Skin epidermis (tissue), 12 donors: ENCODE results near the gene GTPBP6.
"Not testable (repeated sequence)": the region's sequence is repeated elsewhere in the genome, so short reads cannot be mapped to it uniquely, and the experiment has no call there.

Experiments used
- H3K27ac ChIP-seq, 21 experiments: fragments of 200-600 bp; sonication (generic) in 11 of 21; one replicate each; pipeline ENCODE4 v1.5.0; 2020; ENCODE audit warnings: mild to moderate bottlenecking in 3 of 21, inconsistent platforms in 2 of 21, moderate library complexity in 2 of 21
- H3K4me3 ChIP-seq, 7 experiments: fragments of 200-600 bp; sonication (generic) in 2 of 7; one replicate each; pipeline ENCODE4 v1.5.0; 2020; ENCODE audit warnings: inconsistent platforms in 2 of 7, mild to moderate bottlenecking in 2 of 7, moderate library complexity in 1 of 7

The GTPBP6 gene

DNA sequence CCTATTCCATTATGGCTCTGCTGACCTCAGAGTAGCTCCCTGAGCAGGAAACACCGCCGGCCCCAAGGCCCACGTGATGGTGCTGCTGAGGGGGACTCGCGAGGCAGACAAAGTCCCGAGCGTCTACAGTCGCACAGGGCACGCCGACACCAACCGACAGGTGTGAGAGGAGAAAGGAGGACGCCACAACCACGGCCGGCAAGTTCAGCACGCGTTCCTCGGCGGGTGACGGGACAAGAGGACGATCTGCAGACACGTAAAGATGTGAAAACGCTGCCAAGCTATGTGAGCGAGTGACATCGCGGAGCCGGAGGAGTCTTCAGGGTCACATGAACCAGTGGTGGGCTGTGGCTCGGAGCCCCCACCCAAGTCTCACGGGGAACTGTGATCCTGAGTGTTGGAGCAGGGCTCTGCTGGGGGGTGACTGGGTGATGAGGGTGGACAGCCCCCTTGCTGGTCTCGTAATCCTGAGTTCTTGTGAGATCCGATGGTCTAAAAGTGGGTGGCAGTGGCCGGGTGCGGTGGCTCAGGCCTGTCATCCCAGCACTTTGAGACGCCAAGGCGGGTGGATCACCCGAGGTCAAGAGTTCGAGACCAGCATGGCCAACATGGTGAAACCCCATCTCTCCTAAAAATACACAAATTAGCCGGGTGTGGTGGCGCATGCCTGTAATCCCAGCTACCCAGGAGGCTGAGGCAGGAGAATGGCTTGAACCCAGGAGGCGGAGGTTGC, 34.2 kb upstream of the GTPBP6 start:
- no peak overlapping the region for H3K4me3 ChIP-seq
- H3K27ac ChIP-seq: no peak overlapping the region

DNA sequence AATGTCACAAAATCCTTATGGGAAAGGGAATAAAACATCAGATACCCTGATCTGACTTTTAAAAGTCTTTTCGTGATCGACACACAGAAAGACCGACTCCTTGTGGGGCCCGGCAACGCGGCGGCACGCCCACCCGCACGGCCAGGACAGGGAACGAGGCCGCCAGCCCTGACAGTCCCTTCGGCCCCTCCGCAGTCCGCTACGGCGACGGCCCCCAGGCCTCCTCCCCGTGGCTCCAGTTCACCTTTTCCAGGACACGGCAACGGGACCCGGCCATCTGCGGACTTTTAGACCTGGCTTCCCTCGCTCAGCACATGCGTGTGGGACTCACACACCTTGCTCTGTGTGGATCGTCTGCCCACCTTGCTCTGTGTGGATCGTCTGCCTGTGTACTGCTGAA, 33.6 kb upstream of the GTPBP6 start:
- Histone ChIP-seq H3K27ac (no peak overlapping the region), H3K4me3 (no peak overlapping the region)

DNA sequence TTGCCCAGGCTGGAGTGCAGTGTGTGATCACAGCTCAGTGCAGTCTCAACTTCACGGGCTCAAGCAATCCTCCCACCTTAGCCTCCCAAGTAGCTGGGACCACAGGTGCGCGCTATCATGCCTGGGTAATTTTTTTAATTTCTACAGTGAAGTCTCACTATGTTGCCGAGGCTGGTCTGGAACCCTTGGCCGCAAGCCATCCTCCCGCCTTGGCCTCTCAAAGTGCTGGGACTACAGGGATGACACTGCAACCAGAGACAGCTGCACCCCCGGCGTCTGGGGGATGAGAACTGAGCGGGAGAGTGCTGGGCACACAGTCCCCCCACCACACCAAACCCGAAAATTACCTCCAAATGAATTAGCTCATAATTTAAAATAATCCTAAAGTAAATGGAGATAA, 33.1 kb upstream of the GTPBP6 start:
- H3K27ac ChIP-seq: no peak overlapping the region
- H3K4me3 ChIP-seq: no peak overlapping the region

GRCh38 chrX:351324-351641, 32.7 kb upstream of the GTPBP6 start:
- H3K4me3 ChIP-seq, H3K27ac ChIP-seq: not testable (repeated sequence)

DNA sequence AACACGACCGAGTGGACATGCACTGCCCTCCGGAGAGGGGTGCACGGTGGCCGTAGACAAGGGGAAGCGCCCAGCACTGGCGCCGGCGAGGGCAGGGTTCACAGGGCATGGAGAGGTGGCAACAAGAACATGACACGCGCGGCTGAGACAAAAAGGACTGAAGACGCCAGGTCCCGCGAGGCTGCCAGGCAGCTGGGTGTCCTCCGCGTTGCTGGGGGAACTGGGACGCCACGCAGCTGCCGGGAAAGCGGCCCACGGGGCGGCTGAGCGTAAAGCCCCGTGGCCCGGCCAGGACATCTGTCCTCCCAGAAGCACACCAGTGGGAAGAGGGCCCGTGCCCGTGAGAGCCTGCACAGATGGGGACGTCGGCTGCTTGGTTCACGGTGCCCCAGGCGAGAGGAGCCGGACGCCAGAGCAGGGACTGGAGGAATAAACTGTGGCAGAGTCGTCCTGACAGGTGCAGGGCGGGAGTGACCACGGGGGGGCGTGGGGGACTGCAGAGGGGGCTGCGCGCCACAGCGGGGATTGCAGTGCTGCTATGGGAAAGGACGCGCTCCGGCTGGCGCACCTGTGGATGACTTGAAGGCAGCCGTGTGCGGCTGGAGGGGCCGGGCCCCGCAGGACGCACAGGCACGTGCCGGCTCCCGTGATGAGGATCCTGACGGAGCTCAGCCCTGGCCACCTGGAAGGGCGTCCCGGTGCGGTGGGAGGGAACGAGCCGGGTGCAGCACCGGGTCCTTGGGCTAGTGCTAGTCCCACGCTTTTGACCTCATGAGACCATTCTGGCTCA, 32.1 kb upstream of the GTPBP6 start:
- Histone ChIP-seq H3K4me3 (no peak overlapping the region), H3K27ac (no peak overlapping the region)

DNA sequence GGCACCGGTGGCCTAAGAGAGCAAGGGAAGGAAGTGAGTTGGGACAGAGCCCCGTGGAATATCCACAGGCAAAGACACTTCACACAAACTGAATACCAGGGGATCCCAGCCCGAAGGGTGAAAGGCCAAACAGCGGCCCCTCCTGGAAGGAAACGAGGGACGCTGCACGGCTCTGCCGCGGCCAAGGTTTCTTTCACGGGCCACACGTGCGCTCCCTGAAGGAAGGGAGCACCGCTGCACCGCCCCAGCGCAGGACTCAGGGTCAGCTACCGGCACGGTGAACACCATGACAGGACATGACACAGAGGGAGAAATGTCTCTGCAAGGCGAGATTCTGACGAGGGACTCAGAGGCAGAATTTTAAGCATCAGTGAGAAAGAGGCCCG, 31.5 kb upstream of the GTPBP6 start:
- H3K27ac ChIP-seq: no peak overlapping the region
- H3K4me3 ChIP-seq: no peak overlapping the region

DNA sequence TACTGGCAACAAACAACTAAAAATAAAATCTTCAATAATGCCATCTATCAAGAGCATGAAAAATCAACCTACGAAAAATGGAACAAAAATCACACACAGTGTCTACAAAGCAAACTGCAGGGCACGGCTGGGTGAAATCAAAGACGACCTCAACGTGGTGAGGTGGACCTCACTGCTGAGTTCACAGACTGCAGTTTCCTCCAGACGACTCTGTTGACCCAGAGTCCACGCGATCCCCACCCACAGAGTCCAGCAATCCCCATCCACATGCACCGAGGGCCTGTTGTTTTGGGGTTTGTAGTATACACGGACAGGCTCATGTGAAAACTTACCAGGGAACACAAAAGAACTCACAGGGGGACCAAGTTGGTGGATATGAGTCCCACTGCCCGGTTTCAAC, 31.1 kb upstream of the GTPBP6 start:
- Histone ChIP-seq H3K27ac (no peak overlapping the region), H3K4me3 (no peak overlapping the region)

- no peak overlapping the region for H3K27ac ChIP-seq
- no peak overlapping the region for H3K4me3 ChIP-seq
Measured at GRCh38 chrX:349196-349595, 30.6 kb upstream of the GTPBP6 start.

DNA sequence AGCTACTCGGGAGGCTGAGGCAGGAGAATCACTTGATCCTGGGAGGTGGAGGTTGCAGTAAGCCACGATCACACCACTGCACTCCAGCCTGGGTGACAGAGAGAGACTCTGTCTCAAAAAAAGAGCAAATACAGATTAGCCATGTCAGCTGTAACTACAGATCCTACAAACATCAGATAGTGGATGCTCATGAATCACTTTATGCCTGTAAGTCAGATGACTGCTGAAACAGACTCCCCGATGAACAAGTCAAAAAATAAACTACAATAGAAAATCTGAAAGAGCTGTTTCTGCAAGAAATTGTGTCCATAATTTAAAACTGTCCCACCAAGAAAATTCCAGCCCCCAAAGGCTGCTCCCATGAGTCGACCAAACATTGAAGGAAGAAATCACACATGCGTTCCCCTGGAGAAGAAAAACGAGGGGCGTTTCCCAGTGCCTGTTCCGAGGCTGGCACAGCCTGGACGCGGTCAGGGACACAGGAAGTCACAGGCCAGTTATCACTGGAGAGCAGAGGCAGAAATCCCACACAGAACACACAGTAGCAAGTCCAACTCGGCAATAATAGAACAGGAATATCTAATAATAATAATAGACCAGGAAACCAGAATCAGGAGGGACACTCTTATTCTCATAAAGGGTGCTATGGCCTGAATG, 30.0 kb upstream of the GTPBP6 start:
- no peak overlapping the region for H3K27ac ChIP-seq
- no peak overlapping the region for H3K4me3 ChIP-seq

GRCh38 chrX:347351-348117, 28.9 kb upstream of the GTPBP6 start:
- H3K27ac ChIP-seq: no peak overlapping the region
- no peak overlapping the region for H3K4me3 ChIP-seq

GRCh38 chrX:346034-346813, 27.6 kb upstream of the GTPBP6 start:
- Histone ChIP-seq H3K4me3 (no peak overlapping the region), H3K27ac (no peak overlapping the region)

DNA sequence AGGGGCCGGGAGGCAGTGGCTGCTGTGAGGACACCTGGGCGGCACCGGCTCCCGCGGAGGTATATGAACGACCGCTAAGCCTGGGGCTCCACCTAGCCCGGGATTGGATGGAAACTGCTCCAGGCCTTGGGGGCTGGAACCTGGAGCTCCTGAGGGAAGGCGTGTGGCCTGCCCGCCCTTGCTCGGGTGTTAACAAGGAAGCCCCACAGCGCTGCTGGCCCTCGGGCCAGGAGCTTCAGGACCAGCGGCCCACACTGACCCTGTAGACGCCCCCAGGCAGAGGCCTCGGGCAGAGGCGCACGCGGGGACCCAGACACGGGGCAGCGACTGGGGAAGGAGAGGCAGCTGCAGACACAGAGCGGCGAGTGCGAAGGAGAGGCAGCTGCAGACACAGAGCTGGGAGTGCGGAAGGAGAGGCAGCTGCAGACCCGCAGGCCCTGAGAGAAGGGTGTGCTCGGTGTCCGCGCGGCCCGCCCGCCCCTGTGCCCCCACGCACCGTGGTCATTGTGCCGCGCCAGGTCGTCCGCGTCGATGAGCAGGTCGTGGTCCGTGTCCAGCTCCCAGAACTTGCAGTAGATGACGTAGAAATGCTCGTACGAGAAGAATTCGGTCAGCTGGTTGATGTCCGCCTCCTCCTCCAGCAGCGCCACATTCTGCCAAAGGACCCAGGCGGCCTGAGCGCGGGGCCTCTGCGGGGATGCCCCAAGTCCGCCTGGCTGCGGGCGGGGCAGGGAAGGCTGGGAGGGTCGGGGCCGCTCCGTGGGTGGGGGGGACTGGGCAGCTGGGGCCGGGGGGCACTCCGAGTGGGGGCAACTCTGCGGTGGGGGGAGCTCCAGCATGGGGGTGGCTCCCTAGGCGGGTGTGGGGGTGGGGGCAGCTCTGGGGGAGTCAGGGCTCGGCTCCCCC, 26.7 kb upstream of the GTPBP6 start:
- H3K4me3 ChIP-seq: no peak overlapping the region
- no peak overlapping the region for H3K27ac ChIP-seq

DNA sequence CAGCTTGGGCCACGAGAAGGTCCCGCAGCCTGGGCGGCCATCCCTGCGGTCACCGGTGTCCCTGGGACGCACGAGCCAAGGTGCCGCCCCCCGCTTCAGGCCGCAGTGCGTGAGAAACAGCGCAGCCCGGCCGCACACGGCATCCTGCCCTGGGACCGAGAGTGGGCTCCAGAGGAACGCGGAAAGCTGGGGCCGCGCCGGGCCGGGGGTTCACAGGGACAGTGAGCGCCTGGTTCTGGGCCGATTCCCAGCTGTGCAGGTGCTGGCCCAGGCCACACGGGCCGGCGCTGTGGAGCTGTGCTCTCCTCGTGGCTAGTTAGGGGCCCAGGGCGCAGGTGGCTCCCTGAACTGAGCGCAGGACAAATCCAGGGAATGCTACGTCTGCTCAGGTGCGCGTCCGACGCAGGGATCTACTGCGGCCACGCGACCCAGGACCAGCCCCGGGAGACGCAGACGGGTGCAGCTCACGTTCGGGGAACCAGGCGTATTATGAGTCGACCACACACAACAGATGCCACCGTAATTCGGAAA, 25.8 kb upstream of the GTPBP6 start:
- no peak overlapping the region for H3K4me3 ChIP-seq
- no peak overlapping the region for H3K27ac ChIP-seq

GRCh38 chrX:341541-342101, 23.0 kb upstream of the GTPBP6 start:
- no peak overlapping the region for H3K27ac ChIP-seq

DNA sequence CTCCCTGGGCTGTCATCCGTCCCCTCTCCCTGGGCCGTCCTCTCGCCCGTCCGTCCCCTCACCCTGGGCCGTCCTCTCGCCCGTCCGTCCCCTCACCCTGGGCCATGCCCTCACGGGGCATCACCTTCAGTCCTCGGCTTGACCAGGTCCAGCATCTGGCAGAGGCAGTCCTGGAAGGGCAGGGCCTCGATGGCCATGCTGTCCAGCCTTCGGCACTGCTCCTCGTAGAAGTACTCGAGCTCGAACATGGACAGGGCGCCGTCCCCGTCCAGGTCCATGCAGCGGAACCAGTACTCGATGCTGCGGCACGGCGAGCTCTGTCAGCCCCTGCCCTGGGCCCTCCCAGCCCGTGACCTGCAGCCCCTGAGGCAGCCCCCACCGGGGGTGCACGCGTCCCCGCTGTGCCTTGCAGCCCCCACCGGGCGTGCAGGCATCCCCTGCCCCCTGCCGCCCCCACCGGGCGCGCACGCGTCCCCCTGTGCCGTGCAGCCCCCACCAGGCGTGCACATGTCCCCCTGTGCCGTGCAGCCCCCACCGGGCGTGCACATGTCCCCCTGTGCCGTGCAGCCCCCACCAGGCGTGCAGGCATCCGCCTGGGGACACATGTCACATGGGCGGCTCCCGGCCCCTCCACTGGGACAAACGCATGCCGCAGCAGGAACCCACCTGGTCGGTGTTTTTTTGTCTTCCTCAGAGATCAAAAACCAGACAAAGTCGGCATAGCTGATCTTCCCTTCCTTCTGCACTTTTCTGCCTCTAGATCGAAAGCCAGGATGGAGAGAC, 22.2 kb upstream of the GTPBP6 start:
- no peak overlapping the region for H3K4me3 ChIP-seq
- H3K27ac ChIP-seq: no peak overlapping the region

More at GRCh38 chrX:341541-342101, 23.0 kb upstream of the GTPBP6 start:
- no peak overlapping the region for H3K4me3 ChIP-seq

DNA sequence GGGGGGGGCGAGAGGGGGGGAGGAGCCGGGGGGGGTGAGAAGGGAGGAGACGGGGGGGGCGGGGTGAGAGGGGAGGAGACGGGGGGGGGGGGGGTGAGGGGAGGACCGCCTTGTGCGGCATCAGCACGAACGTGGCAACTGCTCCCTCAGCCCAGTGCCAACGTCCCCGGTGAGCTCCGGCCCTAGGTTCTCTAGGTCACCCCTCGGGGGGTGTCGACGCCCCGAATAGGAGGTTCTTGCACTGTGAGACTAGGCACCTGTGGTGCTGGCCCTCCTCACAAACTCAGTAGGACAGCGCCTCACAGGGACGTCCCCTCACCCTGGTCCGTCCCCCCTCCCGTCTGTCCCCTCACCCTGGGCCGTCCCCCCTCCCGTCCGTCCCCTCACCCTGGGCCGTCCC, 21.5 kb upstream of the GTPBP6 start:
- H3K4me3 ChIP-seq: no peak overlapping the region
- no peak overlapping the region for H3K27ac ChIP-seq

- no peak overlapping the region for H3K4me3 ChIP-seq
- H3K27ac ChIP-seq: no peak overlapping the region
Measured at GRCh38 chrX:338836-339400, 20.3 kb upstream of the GTPBP6 start.
